Limb (tissue), 2 donors: Measurements from ENCODE around the gene MYO7A.
A peak's percentile ranks its signal among the peaks of the same experiment; 100 is the strongest.

Experiments
- DNase-seq, 2 donors: peaks; one replicate each; pipeline ENCODE4 v3.0.0-alpha.2; 2016; ENCODE audit errors: extremely low spot score in 2 of 2

The MYO7A gene

DNA sequence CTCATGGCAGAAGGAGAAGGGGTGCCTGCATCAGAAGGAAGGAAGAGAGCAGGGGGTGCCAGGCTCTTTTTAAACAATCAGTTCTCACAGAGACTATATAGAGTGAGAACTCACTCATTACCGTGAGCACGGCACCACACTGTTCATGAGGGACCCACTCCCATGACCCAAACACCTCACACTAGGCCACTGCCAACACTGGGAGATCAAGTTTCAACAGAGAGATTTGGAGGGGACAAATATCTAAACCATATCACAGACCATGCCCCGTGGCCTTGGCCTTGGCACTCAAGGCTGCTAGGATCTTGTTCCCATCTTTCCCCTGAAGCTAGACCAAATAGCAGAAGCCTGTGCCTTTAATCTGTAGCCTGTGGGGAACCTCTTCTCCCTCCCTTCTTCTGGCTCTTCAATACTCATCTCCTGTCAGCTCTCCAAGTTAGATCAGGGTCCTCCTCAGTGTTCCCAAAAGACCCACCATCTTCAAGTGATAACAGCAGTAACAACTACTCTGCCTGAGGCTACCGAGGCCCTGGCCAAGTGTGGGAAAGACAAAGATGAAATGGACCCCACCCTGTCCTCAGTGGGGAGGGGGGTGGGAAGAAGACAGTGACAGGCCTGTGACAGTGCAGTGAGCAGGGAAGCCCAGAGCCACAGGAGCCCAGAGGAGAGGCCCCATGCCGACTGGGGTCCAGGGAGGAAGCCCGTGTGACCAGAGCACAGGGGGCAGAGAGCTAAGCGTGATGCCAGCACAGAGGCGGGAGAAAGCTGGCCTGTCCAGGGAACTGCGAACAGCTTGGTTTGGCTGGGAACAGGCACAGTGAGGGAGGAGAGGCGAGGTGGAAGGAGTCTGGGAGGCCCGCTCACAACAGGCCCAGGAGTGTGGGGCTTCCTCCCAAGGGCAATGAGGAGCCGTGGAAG lies 72.6 kb downstream of the MYO7A start:
- peak in 1 of 2 donors; percentile 19 for DNase-seq

DNA sequence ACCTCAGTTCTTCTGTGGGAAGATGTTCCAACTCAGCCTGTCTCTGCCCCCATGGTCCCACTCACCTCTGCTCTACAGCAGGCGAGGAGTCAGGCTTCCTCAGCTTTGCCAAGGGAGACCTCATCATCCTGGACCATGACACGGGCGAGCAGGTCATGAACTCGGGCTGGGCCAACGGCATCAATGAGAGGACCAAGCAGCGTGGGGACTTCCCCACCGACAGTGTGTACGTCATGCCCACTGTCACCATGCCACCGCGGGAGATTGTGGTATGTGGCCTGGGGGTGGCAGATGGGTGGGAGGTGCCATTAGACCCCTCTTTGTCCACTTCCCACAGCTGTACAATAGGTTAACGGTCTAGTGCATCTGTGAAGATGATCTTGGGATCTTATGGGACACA lies 73.3 kb downstream of the MYO7A start:
- no peak for DNase-seq

GRCh38 chr11:77201991-77202841 lies 74.2 kb downstream of the MYO7A start:
- peak in 1 of 2 donors; percentile 16 for DNase-seq

DNA sequence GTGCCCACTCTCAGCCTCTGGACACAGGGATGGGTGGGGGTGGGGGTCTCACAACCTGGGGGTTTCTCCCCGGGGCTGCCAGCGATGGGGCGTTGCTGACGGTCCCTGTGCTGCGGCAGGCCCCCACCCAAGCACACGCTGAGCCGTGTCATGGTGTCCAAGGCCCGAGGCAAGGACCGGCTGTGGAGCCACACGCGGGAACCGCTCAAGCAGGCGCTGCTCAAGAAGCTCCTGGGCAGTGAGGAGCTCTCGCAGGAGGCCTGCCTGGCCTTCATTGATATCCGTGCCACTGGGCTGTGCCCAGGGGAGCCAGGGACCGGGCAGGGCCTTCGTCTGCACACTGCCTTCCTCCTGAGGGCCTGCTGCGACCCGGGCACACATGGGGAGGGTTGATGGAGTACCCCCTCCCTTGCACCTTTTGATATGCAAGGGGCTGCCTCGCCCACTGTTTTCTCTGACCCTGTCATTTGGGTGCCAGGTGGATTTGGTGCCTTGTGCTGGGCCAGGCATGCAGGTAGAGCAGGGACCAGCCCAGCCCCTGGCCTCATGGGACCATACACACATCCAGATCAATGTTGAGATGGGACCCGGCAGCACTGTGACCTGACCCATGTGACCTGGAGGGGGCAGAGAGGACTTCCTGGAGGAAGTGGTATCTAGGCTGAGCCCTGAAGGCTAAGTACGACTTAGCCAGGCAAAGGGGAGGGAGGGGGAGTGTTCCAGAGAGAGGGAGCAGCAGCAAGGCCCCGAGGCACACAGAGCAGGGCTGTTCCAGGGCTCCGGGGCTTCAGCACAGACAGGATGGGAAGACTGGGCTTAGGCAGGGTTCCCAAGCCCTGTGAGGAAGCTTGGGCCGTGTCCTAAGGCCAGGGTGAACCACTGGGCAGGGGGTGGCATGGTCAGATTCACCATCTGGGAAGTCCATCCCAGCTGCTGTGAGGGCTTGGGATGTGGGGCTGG lies 75.2 kb downstream of the MYO7A start:
- DNase-seq = peak in 1 of 2 donors; percentile 20

DNA sequence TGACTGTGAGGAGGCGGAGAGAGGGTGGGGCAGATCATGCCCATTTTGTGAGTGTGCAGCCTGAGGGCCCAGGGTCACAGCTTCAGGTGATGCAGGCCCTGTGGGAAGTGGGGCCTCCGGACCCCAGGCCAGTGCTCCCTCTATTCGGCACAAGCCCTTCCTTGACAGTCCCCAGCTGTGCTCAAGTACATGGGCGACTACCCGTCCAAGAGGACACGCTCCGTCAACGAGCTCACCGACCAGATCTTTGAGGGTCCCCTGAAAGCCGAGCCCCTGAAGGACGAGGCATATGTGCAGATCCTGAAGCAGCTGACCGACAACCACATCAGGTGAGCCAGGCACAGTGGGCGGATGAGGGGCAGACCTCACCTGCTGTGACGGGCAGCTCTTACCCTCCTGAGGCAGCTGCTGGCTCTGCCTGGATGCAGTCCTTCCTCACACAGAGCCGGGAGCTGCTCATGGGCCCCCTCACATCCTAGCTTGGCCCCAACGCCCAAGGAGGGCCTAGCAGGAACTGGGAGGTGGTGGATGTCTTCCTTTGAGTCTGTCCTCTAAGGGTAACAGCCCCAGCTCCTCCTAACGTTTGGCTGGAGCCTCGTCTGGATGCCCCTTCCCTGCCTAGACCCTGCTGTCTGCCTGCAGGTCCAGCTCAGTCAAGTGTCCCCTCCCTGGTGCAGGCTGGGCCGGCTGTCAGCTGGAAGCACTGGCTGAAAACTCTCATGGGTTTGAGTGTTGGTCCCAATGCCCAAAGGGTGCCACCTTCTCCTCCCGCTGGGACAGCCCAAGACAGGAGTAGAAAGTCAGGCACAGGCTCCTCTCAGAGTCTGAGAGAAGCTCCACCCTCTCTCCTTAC lies 76.1 kb downstream of the MYO7A start:
- DNase-seq = peak in 1 of 2 donors; percentile 19

DNA sequence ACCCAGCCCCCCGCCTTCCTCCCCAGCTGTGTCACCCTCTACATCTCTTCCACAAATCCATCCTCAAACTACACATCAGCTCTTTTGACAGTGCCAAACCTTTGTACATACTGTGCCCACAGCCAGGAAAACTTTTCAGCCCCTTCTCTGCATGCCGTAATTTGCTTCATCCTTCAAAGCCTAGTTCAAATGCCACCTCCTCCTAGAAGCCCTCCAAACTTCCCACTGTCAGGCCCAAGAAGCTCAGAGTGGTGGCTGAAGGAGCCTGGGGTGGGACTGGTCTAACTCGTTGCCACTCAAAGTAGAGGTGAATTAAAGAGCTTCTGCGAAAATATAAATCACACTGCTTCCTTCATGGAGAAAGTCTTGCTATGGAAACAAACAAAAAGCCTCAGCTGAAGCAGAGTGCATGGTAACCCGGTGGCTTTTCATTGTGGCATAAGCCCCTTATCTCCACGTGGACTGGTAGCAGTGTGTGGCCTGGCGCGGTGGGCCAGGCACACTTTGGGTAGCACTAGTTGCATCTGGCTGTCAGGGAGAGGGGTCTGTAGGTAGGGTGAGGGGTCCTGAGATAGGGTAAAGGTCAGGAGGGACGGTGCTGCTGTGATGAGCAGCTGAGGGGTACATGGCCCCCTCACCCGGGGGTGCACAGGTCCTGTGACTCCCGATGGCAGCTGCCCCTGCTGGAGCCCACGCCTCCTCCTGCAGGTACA lies 76.9 kb downstream of the MYO7A start:
- peak in 1 of 2 donors; percentile 12 for DNase-seq

- peak in 1 of 2 donors; percentile 24 for DNase-seq
Observed at GRCh38 chr11:77205467-77206263, 77.6 kb downstream of the MYO7A start.

DNA sequence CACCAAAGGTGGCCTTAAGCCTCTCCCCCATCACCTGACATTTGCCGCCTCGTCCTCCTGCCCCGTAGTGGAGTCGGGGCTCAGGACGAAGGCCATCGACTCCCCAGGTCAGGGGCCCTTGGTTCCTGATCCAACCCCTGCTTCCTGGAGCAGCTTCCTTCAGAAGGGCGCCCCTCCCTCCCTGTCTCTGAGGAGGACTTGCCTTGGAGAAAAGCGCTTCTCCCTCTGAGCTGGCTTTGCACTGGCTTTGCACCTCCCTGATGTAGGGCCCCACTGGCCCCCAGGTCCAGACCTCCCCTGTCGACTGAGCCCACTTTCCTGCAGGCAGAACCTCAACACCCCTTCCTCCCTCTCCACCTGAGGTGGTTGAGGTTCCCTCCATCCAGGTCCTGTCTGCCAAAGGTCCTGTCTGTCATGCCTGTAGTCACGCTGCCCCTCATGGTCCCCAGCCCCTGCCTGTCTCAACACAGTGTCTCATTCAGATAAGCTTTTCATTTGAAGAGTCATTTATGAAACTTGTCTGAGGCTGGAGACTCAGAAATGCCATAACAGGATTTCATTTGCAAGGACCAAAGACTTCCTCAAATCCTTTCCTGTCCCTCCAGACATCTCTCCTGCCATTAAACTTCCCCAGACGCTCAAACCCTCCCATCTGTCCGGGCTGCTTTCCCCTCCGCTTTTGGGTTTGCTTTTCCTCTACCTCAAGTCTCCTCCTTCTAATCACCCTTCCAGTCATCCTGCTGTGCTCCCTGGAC lies 78.4 kb downstream of the MYO7A start:
- DNase-seq = no peak

DNA sequence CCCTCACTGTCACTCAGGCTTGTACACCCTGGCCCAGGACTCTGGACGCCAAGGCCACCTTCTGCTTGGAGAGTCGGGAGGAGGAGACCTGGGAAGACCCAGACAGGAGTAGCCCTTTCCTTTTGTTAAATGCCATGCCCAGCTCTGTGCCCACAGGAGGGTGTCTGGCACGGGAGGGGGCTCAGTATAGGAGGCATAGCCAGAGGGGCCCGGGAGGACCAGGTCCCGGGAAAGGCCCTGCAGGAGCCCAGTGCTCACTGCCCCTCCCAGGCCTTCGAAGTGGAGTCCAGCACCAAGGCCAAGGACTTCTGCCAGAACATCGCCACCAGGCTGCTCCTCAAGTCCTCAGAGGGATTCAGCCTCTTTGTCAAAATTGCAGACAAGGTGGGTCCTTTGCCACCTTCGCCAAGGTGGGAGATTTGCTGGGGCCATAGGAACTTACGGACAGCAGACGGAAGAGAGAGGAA lies 79.0 kb downstream of the MYO7A start:
- no peak for DNase-seq

DNA sequence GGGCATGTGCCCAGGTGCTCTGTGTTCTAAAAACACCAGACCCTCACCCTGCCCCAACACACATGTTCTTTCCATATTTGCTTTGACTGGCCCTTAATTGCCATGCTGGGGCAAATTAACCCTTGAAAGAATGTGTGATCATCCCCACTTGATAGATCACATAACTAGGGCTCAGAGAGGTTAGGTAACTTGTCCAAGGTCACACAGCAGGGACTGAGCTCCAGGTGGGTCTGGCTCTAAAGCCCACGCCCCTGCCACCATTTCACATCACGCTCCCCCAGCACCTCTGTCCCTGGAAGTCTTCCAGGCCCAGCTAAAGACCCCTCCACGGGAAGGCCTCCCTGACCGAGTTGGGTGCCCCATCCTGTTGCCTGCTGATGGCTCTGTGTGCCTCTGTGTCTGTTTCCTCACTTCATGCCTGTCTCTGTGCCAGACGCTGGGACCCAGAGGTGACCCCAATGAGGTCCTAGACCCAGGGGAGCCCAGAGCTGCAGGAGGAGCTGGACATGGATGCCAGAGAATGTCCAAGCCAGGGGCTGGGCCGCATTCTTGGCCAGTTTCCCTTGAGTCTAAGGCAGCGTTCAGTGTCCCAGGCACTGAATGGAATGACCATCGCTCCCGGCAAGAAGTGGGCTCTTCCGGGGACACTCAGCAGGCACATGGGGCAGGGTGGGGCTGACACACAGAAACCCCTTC lies 79.7 kb downstream of the MYO7A start:
- no peak for DNase-seq

DNA sequence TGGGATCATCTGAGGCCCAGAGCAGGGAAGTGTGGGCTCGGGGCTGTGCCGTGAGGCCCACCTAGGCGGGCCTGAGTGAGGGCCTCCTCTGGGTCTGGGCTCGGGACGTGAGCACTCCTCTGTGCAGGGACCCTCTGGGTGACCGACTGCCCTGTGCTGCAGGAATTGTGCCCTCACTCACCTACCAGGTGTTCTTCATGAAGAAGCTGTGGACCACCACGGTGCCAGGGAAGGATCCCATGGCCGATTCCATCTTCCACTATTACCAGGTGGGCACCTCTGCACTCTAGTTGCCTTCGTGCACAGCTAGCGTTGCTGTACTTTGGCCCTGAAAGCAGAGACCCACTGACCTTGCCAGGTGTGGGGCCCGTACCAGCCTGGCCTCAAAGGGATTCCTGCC lies 80.5 kb downstream of the MYO7A start:
- DNase-seq = no peak

GRCh38 chr11:77209663-77210062 lies 81.6 kb downstream of the MYO7A start:
- DNase-seq = no peak

GRCh38 chr11:77211040-77211451 lies 83.0 kb downstream of the MYO7A start:
- no peak for DNase-seq

- no peak for DNase-seq
Observed at GRCh38 chr11:77211594-77212251, 83.7 kb downstream of the MYO7A start.

DNA sequence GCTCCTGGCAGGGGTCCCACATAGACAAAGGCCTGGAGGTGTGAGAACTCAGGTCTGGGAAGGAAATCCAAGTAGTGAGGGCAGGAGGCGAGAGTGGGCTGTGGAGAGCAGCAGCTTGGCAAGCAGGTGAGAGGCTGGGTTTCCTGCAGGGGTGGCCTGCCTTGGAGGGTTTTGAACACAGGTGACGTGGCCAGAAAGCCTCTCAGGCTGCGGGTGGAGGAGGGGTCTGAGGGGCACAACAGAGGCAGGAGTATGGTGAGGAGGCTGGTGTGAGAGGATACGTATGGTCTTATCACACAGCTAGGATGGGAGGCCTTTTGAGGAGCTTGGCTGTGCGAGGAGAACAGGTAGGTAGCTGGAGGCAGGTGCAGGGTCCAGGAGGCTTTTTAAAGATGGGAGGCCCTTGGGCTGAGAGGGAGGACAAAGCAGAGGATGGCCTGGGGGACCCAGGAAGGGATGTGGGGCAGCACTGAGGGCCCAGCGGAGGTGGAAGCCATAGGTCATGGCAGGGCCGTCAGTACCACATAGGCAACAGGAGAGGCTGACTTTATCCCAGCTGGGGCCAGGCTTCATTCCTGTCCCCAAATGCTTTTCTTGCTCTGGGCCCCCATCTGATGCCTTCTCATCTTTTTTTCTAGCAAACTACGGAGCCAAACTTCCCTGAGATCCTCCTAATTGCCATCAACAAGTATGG lies 84.4 kb downstream of the MYO7A start:
- DNase-seq = no peak

GRCh38 chr11:77213029-77213579 lies 85.1 kb downstream of the MYO7A start:
- DNase-seq = no peak
